HepG2 (cell line): ENCODE measurements around the gene NACC2. TPM values are rescaled to one million over a fixed set of nuclear protein-coding genes. Genes with fewer than 3 reads are reported as not detected.

Experiments
- ATAC-seq: fragments of 200-7000 bp; cut with Tn5 transposase; 3 replicates; pipeline ENCODE4 v1.9.1; 2020; ENCODE audit warnings: mild to moderate bottlenecking, moderate library complexity
- BruUV-seq: library from RNA; stranded (reverse); fragments of 400-500 nt; replicated peaks from 2 replicates; lab custom pipeline; 2021; lab: Mats Ljungman, UMichigan
- CTCF ChIA-PET: fragments of 300-600 bp; formaldehyde crosslinking; extraction: SDS; loops from one replicate; lab custom pipeline; 2021; ENCODE audit warnings: low total read pairs, inconsistent platforms, low intra/inter-chr PET ratio; lab: Yijun Ruan, JAX
- POLR2A ChIA-PET: fragments of 350-600 bp; sonication (Branson Sonifier 250); formaldehyde crosslinking; loops from one replicate; lab custom pipeline; 2020; ENCODE audit warnings: antibody characterized with exemption, inconsistent platforms; lab: Yijun Ruan, JAX
- DNase-seq: peaks from one replicate; pipeline ENCODE4 v3.0.0-alpha.2; 2015; ENCODE audit warnings: low spot score
- FAIRE-seq: peaks from 3 replicates; lab custom pipeline; 2011; peaks lifted over from hg19 to GRCh38; lab: Jason Lieb, UNC
- H2AFZ ChIP-seq: one replicate; pipeline ENCODE4 v1.6.1; 2011; ENCODE audit warnings: low read length, inconsistent platforms
- H3K27ac ChIP-seq: fragments of 300-600 bp; 3 replicates; pipeline ENCODE4 v1.8.0; 2011; ENCODE audit warnings: mixed run types, mild to moderate bottlenecking, mixed read lengths, low read length, inconsistent platforms; ENCODE audit not compliant: insufficient read depth; ENCODE audit errors: extremely low read length
- H3K27me3 ChIP-seq, 2 experiments: fragments of 200-600 bp in 1 of 2; 2 replicates in 1 of 2; 3 replicates in 1 of 2; pipeline versions ENCODE4 v1.6.0 to v1.8.0; 2011; ENCODE audit warnings: low read length in 2 of 2, mild to moderate bottlenecking in 2 of 2, moderate library complexity in 2 of 2, inconsistent platforms in 1 of 2; ENCODE audit not compliant: insufficient read depth in 2 of 2, control insufficient read depth in 1 of 2
- H3K36me3 ChIP-seq, 2 experiments: fragments of 200-600 bp in 1 of 2; replicated peaks in 1 of 2; 2 replicates in 1 of 2; 3 replicates in 1 of 2; pipeline versions ENCODE4 v1.5.1 to v1.8.0; 2011; ENCODE audit warnings: low read length in 2 of 2, inconsistent platforms in 1 of 2; ENCODE audit not compliant: insufficient read depth in 2 of 2, control insufficient read depth in 1 of 2
- H3K4me1 ChIP-seq: 2 replicates; pipeline ENCODE4 v1.5.1; 2012; ENCODE audit warnings: low read length, inconsistent platforms; ENCODE audit not compliant: insufficient read depth
- H3K4me2 ChIP-seq: 2 replicates; pipeline ENCODE4 v1.6.0; 2011; ENCODE audit warnings: low read depth, low read length, inconsistent platforms
- H3K4me3 ChIP-seq, 3 experiments: fragments of 200-600 bp in 1 of 3; sonication (generic), shearing (Covaris generic) in 1 of 3; replicated peaks in 1 of 3; 2 replicates each; pipeline ENCODE4 v1.5.1; 2011 to 2016; ENCODE audit warnings: low read length in 3 of 3, inconsistent platforms in 2 of 3, low read depth in 2 of 3, mild to moderate bottlenecking in 2 of 3, control low read depth in 1 of 3, mixed read lengths in 1 of 3; ENCODE audit not compliant: insufficient read depth in 1 of 3
- H3K79me2 ChIP-seq: one replicate; pipeline ENCODE4 v1.6.1; 2011; ENCODE audit warnings: low read length, inconsistent platforms; ENCODE audit not compliant: insufficient read depth
- H3K9ac ChIP-seq: 2 replicates; pipeline ENCODE4 v1.6.0; 2011; ENCODE audit warnings: mild to moderate bottlenecking, low read depth, low read length, inconsistent platforms; ENCODE audit not compliant: insufficient read depth
- H3K9me3 ChIP-seq: 2 replicates; pipeline ENCODE4 v1.5.1; 2012; ENCODE audit warnings: mild to moderate bottlenecking, low read length
- H4K20me1 ChIP-seq: 2 replicates; pipeline ENCODE4 v1.6.0; 2011; ENCODE audit warnings: inconsistent platforms, mild to moderate bottlenecking, low read length, moderate library complexity; ENCODE audit not compliant: insufficient read depth
- ELF4 ChIP-seq: sonication (generic); formaldehyde crosslinking; IDR thresholded peaks from 2 replicates; pipeline ENCODE4 v1.5.0; 2020; ENCODE audit warnings: missing genetic modification reagents, mild to moderate bottlenecking, moderate library complexity, borderline replicate concordance
- ESRRA ChIP-seq: sonication (generic); formaldehyde crosslinking; IDR thresholded peaks from 2 replicates; pipeline ENCODE4 v1.5.1; 2020; ENCODE audit warnings: mild to moderate bottlenecking, low read depth, missing genetic modification reagents
- HNRNPK ChIP-seq: fragments of 200-400 bp; formaldehyde crosslinking; IDR thresholded peaks from 2 replicates; pipeline ENCODE4 v1.6.1; 2018; ENCODE audit warnings: low read length, low read depth, moderate library complexity, mild to moderate bottlenecking; ENCODE audit not compliant: poor library complexity, severe bottlenecking
- KDM5A ChIP-seq: fragments of 200-600 bp; sonication (generic); IDR thresholded peaks from 2 replicates; pipeline ENCODE4 v1.7.0; 2018; ENCODE audit warnings: antibody characterized with exemption, mild to moderate bottlenecking, low read length, borderline replicate concordance
- RARA ChIP-seq: IDR thresholded peaks from 2 replicates; pipeline ENCODE4 v1.6.1; 2016; ENCODE audit warnings: missing genetic modification reagents, missing compliant biosample characterization
- SAP130 ChIP-seq: IDR thresholded peaks from 2 replicates; pipeline ENCODE4 v1.6.1; 2016; ENCODE audit warnings: low read depth
- SIN3A ChIP-seq: IDR thresholded peaks from 2 replicates; pipeline ENCODE4 v1.6.1; 2011; ENCODE audit warnings: low read depth, mild to moderate bottlenecking, control low read depth, low read length, borderline replicate concordance
- SP140L ChIP-seq: sonication (generic); formaldehyde crosslinking; IDR thresholded peaks from 2 replicates; pipeline ENCODE4 v1.4.0; 2020; ENCODE audit warnings: missing genetic modification reagents, borderline replicate concordance
- ZFP90 ChIP-seq: sonication (generic); formaldehyde crosslinking; IDR thresholded peaks from 2 replicates; pipeline ENCODE4 v1.8.0; 2022; ENCODE audit warnings: missing genetic modification reagents, mild to moderate bottlenecking, inconsistent platforms, borderline replicate concordance
- ZKSCAN8 ChIP-seq: IDR thresholded peaks from 2 replicates; pipeline ENCODE4 v1.6.1; 2016; ENCODE audit warnings: borderline replicate concordance, missing genetic modification reagents, missing compliant biosample characterization
- ZNF101 ChIP-seq: sonication (generic); formaldehyde crosslinking; IDR thresholded peaks from 2 replicates; pipeline ENCODE4 v1.4.0; 2020; ENCODE audit warnings: mild to moderate bottlenecking, low read depth, missing genetic modification reagents, borderline replicate concordance
- ZNF382 ChIP-seq: sonication (generic); formaldehyde crosslinking; IDR thresholded peaks from 2 replicates; pipeline ENCODE4 v1.5.0; 2020; ENCODE audit warnings: missing genetic modification reagents, mild to moderate bottlenecking, borderline replicate concordance
- ZNF441 ChIP-seq: sonication (generic); formaldehyde crosslinking; IDR thresholded peaks from 2 replicates; pipeline ENCODE4 v1.7.0; 2021; ENCODE audit warnings: missing genetic modification reagents, borderline replicate concordance
- ZNF567 ChIP-seq: sonication (generic); formaldehyde crosslinking; IDR thresholded peaks from 2 replicates; pipeline ENCODE4 v1.8.1; 2023; ENCODE audit warnings: mild to moderate bottlenecking, missing genetic modification reagents, borderline replicate concordance
- WGBS: methylation state at CpG from one replicate; pipeline ENCODE4 v1.1.6; 2017; ENCODE audit warnings: low lambda C conversion rate; 5-methylcytosine and 5-hydroxymethylcytosine counted together
- in situ Hi-C: cut with HindIII; loops from 2 replicates; pipeline ENCODE4 v1.10.0; 2017; ENCODE audit warnings: low pct_unique_long_range_greater_than_20kb; ENCODE audit not compliant: extremely low pct_ligation_motif_present
- intact Hi-C: fragments of 100-400 bp; cut with micrococcal nuclease; formaldehyde crosslinking; loops from one replicate; pipeline ENCODE4 v1.10.0; 2022; ENCODE audit not compliant: unreplicated experiment
- polyA plus RNA-seq, 8 experiments: library from polyadenylated mRNA; depleted of rRNA in 3 of 8; stranded (reverse) in 7 of 8; unstranded in 1 of 8; fragments of >200 nt; fragmentation: Illumina TruSeq in 4 of 8; extraction: Trizol in 4 of 8; gene quantifications; 2 replicates each; pipeline versions ENCODE4 v1.2.1 to v1.2.3, GENCODE V29; 2011 to 2016; ENCODE audit warnings: low read depth in 4 of 8, missing spikeins in 1 of 8, mixed read lengths in 1 of 8; ENCODE audit not compliant: insufficient read depth in 1 of 8
- total RNA-seq, 5 experiments: library from RNA; depleted of rRNA; stranded (reverse); fragments of >200 nt; fragmentation: Illumina TruSeq; extraction: Trizol; gene quantifications; 2 replicates each; pipeline ENCODE4 v1.2.3, GENCODE V29; 2016; ENCODE audit warnings: low read depth in 1 of 5

The NACC2 gene
- total and polyA plus RNA-seq, 2 of the 13 experiments (the other 11 are each of a cell fraction or from before 2014, with no cell fraction given), result 5.9 to 12.3 TPM

GRCh38 chr9:136011703-136012496 is 83.2 kb downstream of the NACC2 start (continued):
- peak; percentile 34; the same call in 1 of the 2 replicates for TF ChIP-seq KDM5A
- TF ChIP-seq SAP130, result peak; percentile 97
- TF ChIP-seq ELF4 (CRISPR knock-in tag), result peak; percentile 52; the same call in 1 of the 2 replicates
- TF ChIP-seq ZNF101 (CRISPR knock-in tag), result peak; percentile 96; the same call in 1 of the 2 replicates
- TF ChIP-seq ZNF382, result no peak
- 0 out of 2 replicates have a peak, but pooled peaks have one; percentile 61 for TF ChIP-seq SP140L (CRISPR knock-in tag)
- peak; percentile 92 for TF ChIP-seq ZNF441 (CRISPR knock-in tag)
- peak; percentile 64; the same call in 1 of the 2 replicates for TF ChIP-seq ZFP90 (CRISPR knock-in tag)
- TF ChIP-seq RARA (CRISPR knock-in tag), result peak; percentile 86
- peak; percentile 97 for TF ChIP-seq ZNF567 (CRISPR knock-in tag)
- peak; percentile 89 for TF ChIP-seq ESRRA (CRISPR knock-in tag)
- peak; percentile 89; the same call in 1 of the 2 replicates for TF ChIP-seq ZKSCAN8 (CRISPR knock-in tag)
- TF ChIP-seq, all 625 proteins: peak for 409

- no peak for DNase-seq
- Histone ChIP-seq H3K27me3 (no peaks in the 10 kb centered on the region), H3K4me1 (peaks cover 94% of the 10 kb centered on the region), H3K9me3 (no peaks in the 10 kb centered on the region), H3K36me3 (peaks cover 3 to 8% of the 10 kb centered on the region in 2 experiments; a peak in 1 of 5 replicates), H3K79me2 (peaks cover 5% of the 10 kb centered on the region), H2AFZ (no peak overlapping the region), H3K4me2 (peak overlapping the region; percentile 70), H3K27ac (peak overlapping the region; percentile 88), H3K9ac (peak overlapping the region; percentile 64), H3K4me3 (peak overlapping the region; percentile 2 to 66 (median 38); a peak in 5 of 6 replicates), H4K20me1 (no peaks in the 10 kb centered on the region)
- FAIRE-seq, result no peak
- in situ Hi-C loops, result no loop called here
- WGBS, result 63% methylated on average over 24 of the region's 25 CpGs
- intact Hi-C loops, result loop anchor here (5.0 kb wide), 1 partner anchor 41 kb away; no protein-coding TSS in a partner anchor
- TSS peak; percentile 61 for BruUV-seq
- POLR2A ChIA-PET, result interaction anchor here (0.6 to 2.5 kb wide), 15 partner anchors 8 to 837 kb away, joined by 3 to 98 read pairs (median 4); partner anchors contain the start of genes CAMSAP1 and TMEM250
- TF ChIP-seq SIN3A (no peak), HNRNPK (peak; percentile 10)
- CTCF ChIA-PET, result no interaction called here
- ATAC-seq, result peak; percentile 19
Observed at GRCh38 chr9:136011376-136011702, 83.8 kb downstream of the NACC2 start.
